Activated CD4-positive, alpha-beta memory T cell treated with anti-CD3 and anti-CD28 coated beads for 36 hours (primary cell): ENCODE data around the gene DQX1. TPM values are rescaled to one million over a fixed set of nuclear protein-coding genes. Genes with fewer than 3 reads are reported as not detected.
A peak's percentile ranks its signal among the peaks of the same experiment; 100 is the strongest.

Source experiments
- CTCF ChIA-PET: fragments of 350-600 bp; sonication (Branson Sonifier 250); formaldehyde crosslinking; loops from one replicate; lab custom pipeline; 2021; ENCODE audit warnings: antibody characterized with exemption, inconsistent platforms; lab: Charles Lee
- POLR2A ChIA-PET: fragments of 350-600 bp; sonication (Branson Sonifier 250); formaldehyde crosslinking; loops from one replicate; lab custom pipeline; 2021; ENCODE audit warnings: antibody characterized with exemption; lab: Charles Lee
- DNase-seq: peaks from one replicate; pipeline ENCODE4 v3.0.0-alpha.2; 2020
- H3K27ac Mint-ChIP-seq: one replicate; pipeline ENCODE4 v1.8.0; 2021; ENCODE audit warnings: mixed read lengths
- H3K27me3 Mint-ChIP-seq: one replicate; pipeline ENCODE4 v1.8.0; 2021; ENCODE audit warnings: mixed read lengths
- H3K36me3 Mint-ChIP-seq: one replicate; pipeline ENCODE4 v1.8.0; 2021; ENCODE audit warnings: mixed read lengths
- H3K4me1 Mint-ChIP-seq: one replicate; pipeline ENCODE4 v1.8.0; 2021; ENCODE audit warnings: low read depth, mixed read lengths
- H3K4me3 Mint-ChIP-seq: one replicate; pipeline ENCODE4 v1.8.0; 2021; ENCODE audit warnings: mild to moderate bottlenecking, mixed read lengths
- H3K9me3 Mint-ChIP-seq: one replicate; pipeline ENCODE4 v1.8.0; 2021; ENCODE audit warnings: mixed read lengths
- intact Hi-C: fragments of 100-400 bp; cut with micrococcal nuclease; formaldehyde crosslinking; loops from one replicate; pipeline ENCODE4 v1.15.1; 2023
- total RNA-seq, 2 experiments: library from RNA; stranded (reverse); gene quantifications; one replicate each; pipeline ENCODE4 v1.2.3, GENCODE V29; 2021

DQX1 gene
- total RNA-seq = under 1 TPM; 0.33 to 0.56 TPM

GRCh38 chr2:74525717-74526648, at the start of gene DQX1:
TSS of gene DQX1 (minus strand) at chr2:74526231. CDS start at chr2:74525729, 502 bp downstream.
- Mint-ChIP-seq H3K27me3 (no peaks in the 10 kb centered on the region), H3K36me3 (peaks cover 34% of the 10 kb centered on the region), H3K9me3 (no peaks in the 10 kb centered on the region), H3K4me3 (no peak within 1 kb of the TSS), H3K4me1 (peaks cover 25% of the 10 kb centered on the region), H3K27ac (no peak within 1 kb of the TSS)
- intact Hi-C loops = no loop called here
- ChIA-PET CTCF (no interaction called here), POLR2A (interaction anchor here (1.1 to 1.4 kb wide), 3 partner anchors 22 to 67 kb away, joined by 3 to 4 read pairs (median 4); partner anchors contain the start of genes CCDC142, TTC31 and WBP1)
- no peak for DNase-seq

GRCh38 chr2:74575320-74575719, 49.3 kb upstream of the DQX1 start:
- POLR2A ChIA-PET = no interaction called here
- no peaks in the 10 kb centered on the region for H3K27me3 Mint-ChIP-seq
- H3K9me3 Mint-ChIP-seq = no peaks in the 10 kb centered on the region
- H3K4me3 Mint-ChIP-seq = no peak overlapping the region
- CTCF ChIA-PET = interaction anchor here (0.9 to 6.2 kb wide), 5 partner anchors 9 to 92 kb away, joined by 3 to 48 read pairs (median 3); partner anchors contain the start of genes CCDC142 and TTC31
- intact Hi-C loops = no loop called here
- no peak overlapping the region for H3K27ac Mint-ChIP-seq
- H3K36me3 Mint-ChIP-seq = no peaks in the 10 kb centered on the region
- DNase-seq = no peak
- peaks cover 24% of the 10 kb centered on the region for H3K4me1 Mint-ChIP-seq

GRCh38 chr2:74573747-74574562, 47.9 kb upstream of the DQX1 start:
- peaks cover 24% of the 10 kb centered on the region for H3K4me1 Mint-ChIP-seq
- no peaks in the 10 kb centered on the region for H3K9me3 Mint-ChIP-seq
- POLR2A ChIA-PET = no interaction called here
- no peaks in the 10 kb centered on the region for H3K36me3 Mint-ChIP-seq
- peak overlapping the region; percentile 22 for H3K4me3 Mint-ChIP-seq
- no peak overlapping the region for H3K27ac Mint-ChIP-seq
- intact Hi-C loops = loop anchor here (5.0 kb wide), 1 partner anchor 42 kb away; no protein-coding TSS in a partner anchor
- DNase-seq = no peak
- CTCF ChIA-PET = interaction anchor here (1.4 to 6.2 kb wide), 2 partner anchors 14 to 76 kb away, joined by 3 to 48 read pairs; no protein-coding TSS in a partner anchor
- H3K27me3 Mint-ChIP-seq = no peaks in the 10 kb centered on the region

GRCh38 chr2:74572178-74572925, 46.3 kb upstream of the DQX1 start:
- POLR2A ChIA-PET = no interaction called here
- Mint-ChIP-seq H3K27ac (no peak overlapping the region), H3K4me1 (peaks cover 20% of the 10 kb centered on the region), H3K4me3 (no peak overlapping the region), H3K9me3 (no peaks in the 10 kb centered on the region), H3K27me3 (peaks cover 8% of the 10 kb centered on the region), H3K36me3 (no peaks in the 10 kb centered on the region)
- intact Hi-C loops = loop anchor here (5.0 kb wide), 1 partner anchor 40 kb away; no protein-coding TSS in a partner anchor
- no peak for DNase-seq
- CTCF ChIA-PET = interaction anchor here (2.4 kb wide), 1 partner anchor 17 kb away, joined by 9 read pairs; no protein-coding TSS in a partner anchor

- POLR2A ChIA-PET = no interaction called here
- H3K27ac Mint-ChIP-seq = no peak overlapping the region
- CTCF ChIA-PET = interaction anchor here (1.0 to 2.4 kb wide), 2 partner anchors 16 to 18 kb away, joined by 3 to 9 read pairs; no protein-coding TSS in a partner anchor
- no peak overlapping the region for H3K4me3 Mint-ChIP-seq
- H3K36me3 Mint-ChIP-seq = no peaks in the 10 kb centered on the region
- H3K4me1 Mint-ChIP-seq = peaks cover 25% of the 10 kb centered on the region
- peaks cover 8% of the 10 kb centered on the region for H3K27me3 Mint-ChIP-seq
- peak; percentile 55 for DNase-seq
- intact Hi-C loops = loop anchor here (1.0 to 5.0 kb wide), 3 partner anchors 13 to 39 kb away; partner anchors contain the start of gene DOK1
- no peaks in the 10 kb centered on the region for H3K9me3 Mint-ChIP-seq
Measured at GRCh38 chr2:74571058-74571457, 45.0 kb upstream of the DQX1 start.

GRCh38 chr2:74569686-74570085, 43.7 kb upstream of the DQX1 start:
- H3K4me3 Mint-ChIP-seq = no peak overlapping the region
- no peaks in the 10 kb centered on the region for H3K36me3 Mint-ChIP-seq
- H3K9me3 Mint-ChIP-seq = no peaks in the 10 kb centered on the region
- H3K27ac Mint-ChIP-seq = no peak overlapping the region
- intact Hi-C loops = loop anchor here (2.0 to 5.0 kb wide), 2 partner anchors 15 to 37 kb away; partner anchors contain the start of gene DOK1
- H3K4me1 Mint-ChIP-seq = peaks cover 25% of the 10 kb centered on the region
- ChIA-PET CTCF (interaction anchor here (2.4 kb wide), 1 partner anchor 19 kb away, joined by 9 read pairs; no protein-coding TSS in a partner anchor), POLR2A (no interaction called here)
- peaks cover 9% of the 10 kb centered on the region for H3K27me3 Mint-ChIP-seq
- no peak for DNase-seq

- intact Hi-C loops = no loop called here
- Mint-ChIP-seq H3K36me3 (no peaks in the 10 kb centered on the region), H3K27me3 (peaks cover 11% of the 10 kb centered on the region), H3K4me1 (peaks cover 12% of the 10 kb centered on the region), H3K4me3 (no peak overlapping the region), H3K27ac (no peak overlapping the region), H3K9me3 (no peaks in the 10 kb centered on the region)
- CTCF ChIA-PET = interaction anchor here (0.8 to 1.4 kb wide), 4 partner anchors 9 to 60 kb away, joined by 3 to 4 read pairs (median 4); partner anchors contain the start of gene PCGF1
- DNase-seq = no peak
- POLR2A ChIA-PET = interaction anchor here (1.8 kb wide), 1 partner anchor 14 kb away, joined by 5 read pairs; the partner anchor contains the start of gene LOXL3
Measured at GRCh38 chr2:74567881-74568280, 41.9 kb upstream of the DQX1 start.

GRCh38 chr2:74566754-74567085, 40.7 kb upstream of the DQX1 start:
- intact Hi-C loops = no loop called here
- H3K4me3 Mint-ChIP-seq = no peak overlapping the region
- POLR2A ChIA-PET = interaction anchor here (1.2 to 1.8 kb wide), 3 partner anchors 10 to 13 kb away, joined by 3 to 9 read pairs (median 5); partner anchors contain the start of gene LOXL3
- no peaks in the 10 kb centered on the region for H3K36me3 Mint-ChIP-seq
- H3K27ac Mint-ChIP-seq = peak overlapping the region; percentile 76
- H3K9me3 Mint-ChIP-seq = no peaks in the 10 kb centered on the region
- H3K27me3 Mint-ChIP-seq = peaks cover 14% of the 10 kb centered on the region
- peaks cover 10% of the 10 kb centered on the region for H3K4me1 Mint-ChIP-seq
- CTCF ChIA-PET = interaction anchor here (1.1 to 1.4 kb wide), 4 partner anchors 9 to 317 kb away, joined by 3 to 5 read pairs (median 4); no protein-coding TSS in a partner anchor
- DNase-seq = no peak

- DNase-seq = no peak
- Mint-ChIP-seq H3K9me3 (no peaks in the 10 kb centered on the region), H3K4me1 (peaks cover 10% of the 10 kb centered on the region), H3K27me3 (peaks cover 17% of the 10 kb centered on the region), H3K4me3 (no peak overlapping the region), H3K27ac (peak overlapping the region; percentile 76), H3K36me3 (no peaks in the 10 kb centered on the region)
- ChIA-PET CTCF (interaction anchor here (0.7 to 1.4 kb wide), 5 partner anchors 9 to 317 kb away, joined by 3 to 5 read pairs (median 4); no protein-coding TSS in a partner anchor), POLR2A (interaction anchor here (0.5 to 1.8 kb wide), 4 partner anchors 10 to 95 kb away, joined by 3 to 9 read pairs (median 4); partner anchors contain the start of gene LOXL3)
- intact Hi-C loops = no loop called here
Measured at GRCh38 chr2:74566076-74566753, 40.2 kb upstream of the DQX1 start.

- H3K9me3 Mint-ChIP-seq = no peaks in the 10 kb centered on the region
- H3K4me3 Mint-ChIP-seq = no peak overlapping the region
- ChIA-PET CTCF (no interaction called here), POLR2A (no interaction called here)
- peaks cover 12% of the 10 kb centered on the region for H3K4me1 Mint-ChIP-seq
- H3K27me3 Mint-ChIP-seq = peaks cover 20% of the 10 kb centered on the region
- intact Hi-C loops = no loop called here
- H3K36me3 Mint-ChIP-seq = no peaks in the 10 kb centered on the region
- no peak for DNase-seq
- no peak overlapping the region for H3K27ac Mint-ChIP-seq
Measured at GRCh38 chr2:74564222-74564621, 38.2 kb upstream of the DQX1 start.
